OCI-LY7 (cell line): ENCODE data around the gene PCGF5.

Source experiments
- EZH2phosphoT487 ChIP-seq: fragments of 200-600 bp; sonication (generic); IDR thresholded peaks from 2 replicates; pipeline ENCODE4 v1.6.1; 2018; ENCODE audit warnings: low read depth, borderline replicate concordance, mild to moderate bottlenecking, mixed run types, antibody characterized with exemption, low read length, moderate library complexity, mixed read lengths
- TF ChIP-seq, protein P1 (sequence below): fragments of 200-600 bp; sonication (generic); conservative IDR thresholded peaks from 2 replicates; pipeline ENCODE4 v1.5.1; 2014; ENCODE audit warnings: mild to moderate bottlenecking, antibody characterized with exemption, low read length, moderate library complexity, mixed read lengths

DNA sequence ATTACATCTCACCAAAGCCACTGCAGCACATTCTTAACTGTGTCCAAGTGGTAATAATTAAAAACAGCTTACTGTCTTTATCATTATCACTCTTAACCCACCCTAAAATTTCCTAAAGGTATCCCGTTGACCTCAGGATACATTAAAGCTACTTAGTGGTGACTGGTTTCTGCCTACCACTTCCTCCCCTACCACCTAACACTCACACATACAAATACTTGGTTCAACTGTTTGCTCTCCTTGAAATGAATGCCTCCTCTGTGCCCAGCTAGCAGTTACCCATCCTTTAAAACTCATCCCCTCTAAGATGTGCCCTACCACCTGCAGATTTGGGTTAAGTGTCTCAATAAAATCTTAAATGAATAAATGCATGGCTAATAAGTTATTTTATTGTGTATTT is 7.1 kb downstream of the PCGF5 start:
- no peak for TF ChIP-seq EZH2phosphoT487
- TF ChIP-seq, protein P1, sequence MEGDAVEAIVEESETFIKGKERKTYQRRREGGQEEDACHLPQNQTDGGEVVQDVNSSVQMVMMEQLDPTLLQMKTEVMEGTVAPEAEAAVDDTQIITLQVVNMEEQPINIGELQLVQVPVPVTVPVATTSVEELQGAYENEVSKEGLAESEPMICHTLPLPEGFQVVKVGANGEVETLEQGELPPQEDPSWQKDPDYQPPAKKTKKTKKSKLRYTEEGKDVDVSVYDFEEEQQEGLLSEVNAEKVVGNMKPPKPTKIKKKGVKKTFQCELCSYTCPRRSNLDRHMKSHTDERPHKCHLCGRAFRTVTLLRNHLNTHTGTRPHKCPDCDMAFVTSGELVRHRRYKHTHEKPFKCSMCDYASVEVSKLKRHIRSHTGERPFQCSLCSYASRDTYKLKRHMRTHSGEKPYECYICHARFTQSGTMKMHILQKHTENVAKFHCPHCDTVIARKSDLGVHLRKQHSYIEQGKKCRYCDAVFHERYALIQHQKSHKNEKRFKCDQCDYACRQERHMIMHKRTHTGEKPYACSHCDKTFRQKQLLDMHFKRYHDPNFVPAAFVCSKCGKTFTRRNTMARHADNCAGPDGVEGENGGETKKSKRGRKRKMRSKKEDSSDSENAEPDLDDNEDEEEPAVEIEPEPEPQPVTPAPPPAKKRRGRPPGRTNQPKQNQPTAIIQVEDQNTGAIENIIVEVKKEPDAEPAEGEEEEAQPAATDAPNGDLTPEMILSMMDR: no peak
